ENCODE results near the gene ASPM.
"Not testable (repeated sequence)": the region's sequence is repeated elsewhere in the genome, so short reads cannot be mapped to it uniquely, and the experiment has no call there.

Gene ASPM

GRCh38 chr1:197124376-197124775 is 22.1 kb downstream of the ASPM start:
- Histone ChIP-seq H3K9ac (ENCODE audit: low read length in 5 of 5) (no peak overlapping the region), H3K27ac (ENCODE audit: low read depth, low read length) (no peak overlapping the region), H3K4me3 (ENCODE audit: low read depth in 1 of 5, low read length in 5 of 5) (no peak overlapping the region), H3K9me3 (ENCODE audit: control insufficient read depth in 5 of 5, low read length in 5 of 5) (no peaks in the 10 kb centered on the region), H3K36me3 (ENCODE audit: control insufficient read depth in 5 of 5, insufficient read depth in 5 of 5, low read length in 5 of 5) (no peaks in the 10 kb centered on the region), H3K27me3 (ENCODE audit: control insufficient read depth in 5 of 5, insufficient read depth in 4 of 5, low read length in 5 of 5) (no peaks in the 10 kb centered on the region), H3K4me1 (ENCODE audit: control insufficient read depth in 5 of 5, insufficient read depth in 5 of 5, low read length in 5 of 5) (peaks cover 0 to 11% (median 0%) of the 10 kb centered on the region in 5 donors)

DNA sequence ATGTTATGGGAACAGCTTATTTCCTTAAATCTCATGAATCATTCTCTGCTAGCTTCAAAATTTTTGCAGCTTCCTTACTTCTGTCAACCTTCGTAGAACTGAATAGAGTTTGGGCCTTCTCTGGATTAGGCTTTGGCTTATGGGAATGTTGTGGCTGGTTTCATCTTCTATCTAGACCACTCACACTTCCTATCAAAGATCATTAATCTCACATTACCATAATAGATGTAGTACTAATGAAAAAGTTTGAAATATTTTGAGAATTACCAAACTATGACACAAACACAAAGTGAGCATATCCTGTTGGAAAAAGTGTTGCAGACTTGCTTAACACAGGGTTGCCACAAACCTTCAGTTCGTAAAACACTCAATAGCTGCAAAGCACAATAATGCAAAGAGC is 30.3 kb downstream of the ASPM start:
- H3K27me3 ChIP-seq (ENCODE audit: control insufficient read depth in 5 of 5, insufficient read depth in 4 of 5, low read length in 5 of 5) = no peaks in the 10 kb centered on the region
- no peaks in the 10 kb centered on the region for H3K36me3 ChIP-seq (ENCODE audit: control insufficient read depth in 5 of 5, insufficient read depth in 5 of 5, low read length in 5 of 5)
- no peak overlapping the region for H3K27ac ChIP-seq (ENCODE audit: low read depth, low read length)
- no peak overlapping the region for H3K9ac ChIP-seq (ENCODE audit: low read length in 5 of 5)
- H3K4me1 ChIP-seq (ENCODE audit: control insufficient read depth in 5 of 5, insufficient read depth in 5 of 5, low read length in 5 of 5) = no peaks in the 10 kb centered on the region
- no peak overlapping the region for H3K4me3 ChIP-seq (ENCODE audit: low read depth in 1 of 5, low read length in 5 of 5)
- no peaks in the 10 kb centered on the region for H3K9me3 ChIP-seq (ENCODE audit: control insufficient read depth in 5 of 5, low read length in 5 of 5)

- no peaks in the 10 kb centered on the region for H3K4me1 ChIP-seq (ENCODE audit: control insufficient read depth in 5 of 5, insufficient read depth in 5 of 5, low read length in 5 of 5)
- H3K4me3 ChIP-seq (ENCODE audit: low read depth in 1 of 5, low read length in 5 of 5) = no peak overlapping the region
- no peaks in the 10 kb centered on the region for H3K27me3 ChIP-seq (ENCODE audit: control insufficient read depth in 5 of 5, insufficient read depth in 4 of 5, low read length in 5 of 5)
- no peaks in the 10 kb centered on the region for H3K36me3 ChIP-seq (ENCODE audit: control insufficient read depth in 5 of 5, insufficient read depth in 5 of 5, low read length in 5 of 5)
- H3K9ac ChIP-seq (ENCODE audit: low read length in 5 of 5) = no peak overlapping the region
- no peak overlapping the region for H3K27ac ChIP-seq (ENCODE audit: low read depth, low read length)
- no peaks in the 10 kb centered on the region for H3K9me3 ChIP-seq (ENCODE audit: control insufficient read depth in 5 of 5, low read length in 5 of 5)
Measured at GRCh38 chr1:197106869-197107268, 39.6 kb downstream of the ASPM start.

DNA sequence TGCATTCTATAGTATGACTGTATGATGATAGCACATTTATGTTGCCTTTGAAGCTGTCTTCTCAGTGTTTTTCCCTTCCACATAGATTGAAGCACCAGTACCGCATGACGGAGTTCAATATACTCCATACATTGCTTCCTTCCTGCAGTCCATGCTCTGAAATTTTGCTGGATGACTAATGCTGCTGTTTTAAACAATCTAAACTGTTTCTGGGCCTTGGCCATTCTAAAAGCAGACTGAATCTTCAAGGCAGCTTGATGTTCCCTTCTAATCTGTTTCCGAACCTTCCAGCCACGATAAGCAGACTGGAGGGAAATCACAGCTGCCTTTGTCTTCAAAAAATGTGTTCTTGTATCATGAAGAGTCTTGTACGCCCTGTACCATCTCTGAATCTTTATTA is 43.2 kb downstream of the ASPM start:
- Histone ChIP-seq H3K36me3 (ENCODE audit: control insufficient read depth in 5 of 5, insufficient read depth in 5 of 5, low read length in 5 of 5) (no peaks in the 10 kb centered on the region), H3K27me3 (ENCODE audit: control insufficient read depth in 5 of 5, insufficient read depth in 4 of 5, low read length in 5 of 5) (no peaks in the 10 kb centered on the region), H3K9ac (ENCODE audit: low read length in 5 of 5) (no peak overlapping the region), H3K4me1 (ENCODE audit: control insufficient read depth in 5 of 5, insufficient read depth in 5 of 5, low read length in 5 of 5) (no peaks in the 10 kb centered on the region), H3K9me3 (ENCODE audit: control insufficient read depth in 5 of 5, low read length in 5 of 5) (no peaks in the 10 kb centered on the region), H3K27ac (ENCODE audit: low read depth, low read length) (no peak overlapping the region), H3K4me3 (ENCODE audit: low read depth in 1 of 5, low read length in 5 of 5) (no peak overlapping the region)

- Histone ChIP-seq H3K9ac (ENCODE audit: low read length in 5 of 5) (no peak overlapping the region), H3K4me1 (ENCODE audit: control insufficient read depth in 5 of 5, insufficient read depth in 5 of 5, low read length in 5 of 5) (no peaks in the 10 kb centered on the region), H3K27me3 (ENCODE audit: control insufficient read depth in 5 of 5, insufficient read depth in 4 of 5, low read length in 5 of 5) (no peaks in the 10 kb centered on the region), H3K9me3 (ENCODE audit: control insufficient read depth in 5 of 5, low read length in 5 of 5) (no peaks in the 10 kb centered on the region), H3K27ac (ENCODE audit: low read depth, low read length) (no peak overlapping the region), H3K4me3 (ENCODE audit: low read depth in 1 of 5, low read length in 5 of 5) (no peak overlapping the region), H3K36me3 (ENCODE audit: control insufficient read depth in 5 of 5, insufficient read depth in 5 of 5, low read length in 5 of 5) (no peaks in the 10 kb centered on the region)
Measured at GRCh38 chr1:197101978-197102377, 44.5 kb downstream of the ASPM start.

DNA sequence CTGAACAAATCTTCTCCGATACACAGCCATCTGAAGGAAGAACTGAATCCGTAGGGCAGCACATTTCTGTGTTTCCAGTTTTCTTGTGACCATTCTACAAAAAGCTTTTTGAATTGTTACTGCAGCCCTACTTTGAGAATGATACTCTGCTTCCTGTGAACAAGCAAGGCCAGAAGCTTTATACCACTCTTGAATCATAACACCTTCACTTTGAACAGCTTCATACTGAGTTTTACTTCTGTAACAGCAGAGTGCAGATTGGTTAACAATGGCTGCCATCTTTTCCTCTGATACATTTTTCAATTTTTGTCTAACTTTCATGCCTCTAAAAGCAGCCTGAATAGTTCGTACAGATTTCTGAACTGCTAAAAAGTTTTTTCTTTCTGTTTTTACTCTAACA is 45.8 kb downstream of the ASPM start:
- Histone ChIP-seq H3K9ac (ENCODE audit: low read length in 5 of 5) (no peak overlapping the region), H3K4me3 (ENCODE audit: low read depth in 1 of 5, low read length in 5 of 5) (no peak overlapping the region), H3K27me3 (ENCODE audit: control insufficient read depth in 5 of 5, insufficient read depth in 4 of 5, low read length in 5 of 5) (no peaks in the 10 kb centered on the region), H3K4me1 (ENCODE audit: control insufficient read depth in 5 of 5, insufficient read depth in 5 of 5, low read length in 5 of 5) (no peaks in the 10 kb centered on the region), H3K36me3 (ENCODE audit: control insufficient read depth in 5 of 5, insufficient read depth in 5 of 5, low read length in 5 of 5) (no peaks in the 10 kb centered on the region), H3K9me3 (ENCODE audit: control insufficient read depth in 5 of 5, low read length in 5 of 5) (no peaks in the 10 kb centered on the region), H3K27ac (ENCODE audit: low read depth, low read length) (no peak overlapping the region)

DNA sequence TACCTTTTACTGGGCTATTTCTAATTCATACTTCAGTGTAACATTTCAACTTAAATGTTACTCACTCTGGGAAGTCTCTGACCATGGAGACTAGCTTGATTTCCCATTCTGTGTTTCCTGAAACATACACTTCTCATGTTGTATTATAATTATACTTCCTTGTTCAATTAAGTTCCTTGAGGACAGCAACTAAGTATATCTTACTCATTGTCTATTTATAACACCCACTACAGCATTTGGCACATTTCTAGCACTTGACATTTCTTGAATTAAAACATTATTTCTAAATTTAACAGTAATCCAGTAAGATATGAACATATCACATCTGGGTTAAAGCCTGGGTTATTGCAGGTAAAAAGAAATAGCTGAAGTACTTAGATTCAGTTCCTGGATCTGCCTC is 47.0 kb downstream of the ASPM start:
- H3K9me3 ChIP-seq (ENCODE audit: control insufficient read depth in 5 of 5, low read length in 5 of 5) = no peaks in the 10 kb centered on the region
- H3K27ac ChIP-seq (ENCODE audit: low read depth, low read length) = no peak overlapping the region

GRCh38 chr1:197096971-197097370 is 49.5 kb downstream of the ASPM start:
- not testable (repeated sequence) for H3K9me3 ChIP-seq (ENCODE audit: control insufficient read depth in 5 of 5, low read length in 5 of 5); H3K36me3 ChIP-seq (ENCODE audit: control insufficient read depth in 5 of 5, insufficient read depth in 5 of 5, low read length in 5 of 5); H3K4me3 ChIP-seq (ENCODE audit: low read depth in 1 of 5, low read length in 5 of 5); H3K4me1 ChIP-seq (ENCODE audit: control insufficient read depth in 5 of 5, insufficient read depth in 5 of 5, low read length in 5 of 5); H3K27ac ChIP-seq (ENCODE audit: low read depth, low read length); H3K9ac ChIP-seq (ENCODE audit: low read length in 5 of 5); H3K27me3 ChIP-seq (ENCODE audit: control insufficient read depth in 5 of 5, insufficient read depth in 4 of 5, low read length in 5 of 5)

More for the DNA sequence above, 47.0 kb downstream of the ASPM start:
- Histone ChIP-seq H3K9ac (ENCODE audit: low read length in 5 of 5) (no peak overlapping the region), H3K27me3 (ENCODE audit: control insufficient read depth in 5 of 5, insufficient read depth in 4 of 5, low read length in 5 of 5) (no peaks in the 10 kb centered on the region), H3K4me1 (ENCODE audit: control insufficient read depth in 5 of 5, insufficient read depth in 5 of 5, low read length in 5 of 5) (no peaks in the 10 kb centered on the region), H3K36me3 (ENCODE audit: control insufficient read depth in 5 of 5, insufficient read depth in 5 of 5, low read length in 5 of 5) (no peaks in the 10 kb centered on the region), H3K4me3 (ENCODE audit: low read depth in 1 of 5, low read length in 5 of 5) (no peak overlapping the region)

- Histone ChIP-seq H3K9ac (ENCODE audit: low read length in 5 of 5) (no peak overlapping the region), H3K9me3 (ENCODE audit: control insufficient read depth in 5 of 5, low read length in 5 of 5) (no peaks in the 10 kb centered on the region), H3K4me1 (ENCODE audit: control insufficient read depth in 5 of 5, insufficient read depth in 5 of 5, low read length in 5 of 5) (peaks cover 0 to 4% (median 0%) of the 10 kb centered on the region in 5 donors), H3K36me3 (ENCODE audit: control insufficient read depth in 5 of 5, insufficient read depth in 5 of 5, low read length in 5 of 5) (no peaks in the 10 kb centered on the region), H3K4me3 (ENCODE audit: low read depth in 1 of 5, low read length in 5 of 5) (no peak overlapping the region), H3K27me3 (ENCODE audit: control insufficient read depth in 5 of 5, insufficient read depth in 4 of 5, low read length in 5 of 5) (no peaks in the 10 kb centered on the region), H3K27ac (ENCODE audit: low read depth, low read length) (no peak overlapping the region)
Measured at GRCh38 chr1:197096137-197096536, 50.3 kb downstream of the ASPM start.

- no peaks in the 10 kb centered on the region for H3K36me3 ChIP-seq (ENCODE audit: control insufficient read depth in 5 of 5, insufficient read depth in 5 of 5, low read length in 5 of 5)
- H3K9me3 ChIP-seq (ENCODE audit: control insufficient read depth in 5 of 5, low read length in 5 of 5) = no peaks in the 10 kb centered on the region
- no peak overlapping the region for H3K4me3 ChIP-seq (ENCODE audit: low read depth in 1 of 5, low read length in 5 of 5)
- no peak overlapping the region for H3K27ac ChIP-seq (ENCODE audit: low read depth, low read length)
- no peaks in the 10 kb centered on the region for H3K27me3 ChIP-seq (ENCODE audit: control insufficient read depth in 5 of 5, insufficient read depth in 4 of 5, low read length in 5 of 5)
- peaks cover 0 to 4% (median 0%) of the 10 kb centered on the region in 5 donors for H3K4me1 ChIP-seq (ENCODE audit: control insufficient read depth in 5 of 5, insufficient read depth in 5 of 5, low read length in 5 of 5)
- no peak overlapping the region for H3K9ac ChIP-seq (ENCODE audit: low read length in 5 of 5)
Measured at GRCh38 chr1:197093226-197093885, 53.1 kb downstream of the ASPM start.
